IPS-15b (cell line): ENCODE measurements around the gene RUBCNL.

Source experiments
- H3K27me3 ChIP-seq: one replicate; pipeline ENCODE4 v1.6.1; 2013; ENCODE audit warnings: low read length; ENCODE audit not compliant: control insufficient read depth, insufficient read depth
- H3K36me3 ChIP-seq: one replicate; pipeline ENCODE4 v1.6.1; 2013; ENCODE audit warnings: low read length; ENCODE audit not compliant: control insufficient read depth, insufficient read depth
- H3K4me1 ChIP-seq: one replicate; pipeline ENCODE4 v1.6.1; 2013; ENCODE audit warnings: mild to moderate bottlenecking, low read length; ENCODE audit not compliant: control insufficient read depth, insufficient read depth
- H3K4me3 ChIP-seq: one replicate; pipeline ENCODE4 v1.5.1; 2013; ENCODE audit warnings: low read depth, low read length
- H3K9ac ChIP-seq: one replicate; pipeline ENCODE4 v1.6.1; 2013; ENCODE audit warnings: low read depth, mild to moderate bottlenecking, low read length
- H3K9me3 ChIP-seq: one replicate; pipeline ENCODE4 v1.6.1; 2013; ENCODE audit warnings: mild to moderate bottlenecking, low read length; ENCODE audit not compliant: control insufficient read depth, insufficient read depth

RUBCNL gene

DNA sequence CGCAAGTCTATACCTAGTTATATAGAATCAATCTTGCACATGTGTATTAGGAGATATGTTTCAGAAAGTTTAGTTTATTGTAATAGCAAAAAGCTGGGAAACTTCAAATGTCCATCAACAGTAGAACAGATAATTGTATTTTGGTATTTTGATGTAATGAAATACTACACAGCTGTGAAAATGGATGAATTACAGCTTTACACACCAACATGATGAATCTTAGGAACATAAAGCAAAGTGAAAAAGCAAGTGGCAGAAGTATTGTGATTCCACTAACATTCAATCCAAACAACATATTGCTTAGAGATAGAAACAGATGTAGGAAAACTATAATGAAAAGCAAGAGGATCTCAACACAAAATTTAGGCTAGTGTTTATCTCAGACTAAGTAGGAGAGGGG lies 72.5 kb downstream of the RUBCNL start:
- H3K9me3 ChIP-seq = no peaks in the 10 kb centered on the region
- no peaks in the 10 kb centered on the region for H3K27me3 ChIP-seq
- H3K9ac ChIP-seq = no peak overlapping the region
- no peak overlapping the region for H3K4me3 ChIP-seq
- H3K4me1 ChIP-seq = no peaks in the 10 kb centered on the region
- H3K36me3 ChIP-seq = no peaks in the 10 kb centered on the region

DNA sequence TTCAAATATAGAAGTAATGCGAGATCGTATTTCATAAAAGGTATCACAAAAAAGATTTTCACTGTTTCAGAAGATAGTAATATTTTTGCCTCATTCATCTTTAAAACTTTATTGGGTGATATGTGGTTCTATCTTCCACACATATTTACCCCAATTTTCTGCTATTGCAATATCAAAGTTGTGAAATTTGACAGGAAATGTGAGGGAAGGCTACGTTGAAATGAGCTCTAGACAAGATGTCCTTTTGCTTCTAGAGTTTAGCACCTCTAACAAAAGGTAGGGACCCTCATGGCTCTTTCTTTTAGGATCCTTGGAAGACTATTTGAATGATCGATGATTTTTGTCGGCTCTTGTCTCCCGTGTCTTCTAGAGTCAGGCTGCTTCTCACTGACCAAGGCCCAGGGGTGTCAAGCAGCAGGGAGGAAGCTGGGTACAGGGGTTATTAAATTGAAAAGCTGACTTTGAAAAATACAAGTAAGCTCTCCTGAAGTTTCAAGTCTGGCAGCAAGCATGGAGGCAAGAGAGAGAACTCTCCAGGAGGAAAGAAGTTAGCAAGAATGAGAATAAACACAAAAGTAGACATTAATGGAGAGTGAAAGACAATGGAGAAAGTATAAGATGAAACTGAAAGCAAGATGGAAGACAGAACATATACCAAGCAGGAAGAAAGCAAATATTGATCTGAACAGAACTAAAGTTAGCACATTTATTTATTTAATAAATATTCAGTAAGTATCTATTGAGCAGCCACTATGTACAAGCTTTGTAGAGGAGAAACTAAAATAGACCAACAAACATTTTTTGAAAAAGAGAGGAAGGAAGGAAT lies 73.4 kb downstream of the RUBCNL start:
- no peak overlapping the region for H3K9ac ChIP-seq
- no peaks in the 10 kb centered on the region for H3K36me3 ChIP-seq
- H3K9me3 ChIP-seq = no peaks in the 10 kb centered on the region
- H3K4me1 ChIP-seq = no peaks in the 10 kb centered on the region
- H3K4me3 ChIP-seq = no peak overlapping the region
- no peaks in the 10 kb centered on the region for H3K27me3 ChIP-seq

DNA sequence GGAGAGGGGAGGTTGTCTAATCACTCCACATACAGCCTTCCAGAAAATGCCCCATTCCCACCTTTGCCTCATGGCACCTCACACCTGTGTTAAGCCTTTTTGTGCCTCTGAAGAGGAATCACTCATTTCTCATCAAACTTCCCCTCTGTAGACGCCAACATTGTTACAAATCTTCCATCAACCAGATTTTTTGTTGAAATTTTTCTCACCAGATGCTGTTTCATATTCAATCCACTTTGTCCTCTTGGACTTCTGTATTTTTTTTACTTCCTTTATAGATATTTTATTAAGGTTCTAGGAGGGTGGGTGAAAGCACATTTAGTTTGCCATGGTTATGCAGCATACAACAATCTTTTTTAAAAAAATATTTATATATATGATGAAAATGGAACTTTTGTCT lies 74.0 kb downstream of the RUBCNL start:
- no peak overlapping the region for H3K4me3 ChIP-seq
- no peaks in the 10 kb centered on the region for H3K27me3 ChIP-seq
- H3K36me3 ChIP-seq = no peaks in the 10 kb centered on the region
- H3K4me1 ChIP-seq = no peaks in the 10 kb centered on the region
- H3K9ac ChIP-seq = no peak overlapping the region
- no peaks in the 10 kb centered on the region for H3K9me3 ChIP-seq

DNA sequence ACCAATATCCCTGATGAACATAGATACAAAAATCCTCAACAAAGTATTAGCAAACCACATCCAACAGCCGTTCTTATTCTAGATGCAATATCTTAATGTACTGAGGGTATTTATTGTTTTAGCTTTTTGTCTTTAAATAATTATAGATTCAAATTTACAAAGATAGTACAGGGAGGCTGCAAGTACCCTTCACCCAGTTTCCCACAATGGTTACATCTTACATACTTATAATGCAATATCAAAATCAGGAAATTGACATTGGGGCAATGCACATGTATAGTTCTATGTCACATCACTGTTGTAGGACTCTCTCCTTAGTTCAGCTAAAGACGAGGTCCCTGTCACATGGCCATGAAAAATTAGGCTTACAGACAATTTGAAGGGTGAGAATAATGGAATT lies 75.8 kb downstream of the RUBCNL start:
- Histone ChIP-seq H3K4me1 (no peaks in the 10 kb centered on the region), H3K9me3 (no peaks in the 10 kb centered on the region), H3K4me3 (no peak overlapping the region), H3K36me3 (no peaks in the 10 kb centered on the region), H3K27me3 (no peaks in the 10 kb centered on the region), H3K9ac (no peak overlapping the region)

DNA sequence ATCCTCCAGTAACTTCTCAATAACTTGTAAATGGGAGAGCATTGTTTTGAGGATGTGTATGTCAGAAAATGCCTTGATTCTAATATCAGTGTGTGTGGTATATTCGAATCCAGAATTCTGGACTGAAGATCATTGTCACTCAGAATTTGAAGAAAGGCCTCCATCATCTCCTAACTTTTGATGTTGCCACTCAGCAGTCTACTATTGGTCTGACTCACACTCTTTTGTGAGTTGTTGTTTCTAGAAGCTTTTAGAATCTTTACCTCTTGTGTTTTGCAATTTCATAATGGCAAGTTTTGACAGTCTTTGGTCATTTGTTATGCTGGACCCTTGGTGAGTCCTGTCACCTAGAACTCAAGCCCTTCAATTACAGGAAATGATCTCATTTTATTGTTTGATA lies 77.0 kb downstream of the RUBCNL start:
- no peaks in the 10 kb centered on the region for H3K36me3 ChIP-seq
- H3K4me3 ChIP-seq = no peak overlapping the region
- no peak overlapping the region for H3K9ac ChIP-seq
- no peaks in the 10 kb centered on the region for H3K4me1 ChIP-seq
- no peaks in the 10 kb centered on the region for H3K27me3 ChIP-seq
- no peaks in the 10 kb centered on the region for H3K9me3 ChIP-seq

DNA sequence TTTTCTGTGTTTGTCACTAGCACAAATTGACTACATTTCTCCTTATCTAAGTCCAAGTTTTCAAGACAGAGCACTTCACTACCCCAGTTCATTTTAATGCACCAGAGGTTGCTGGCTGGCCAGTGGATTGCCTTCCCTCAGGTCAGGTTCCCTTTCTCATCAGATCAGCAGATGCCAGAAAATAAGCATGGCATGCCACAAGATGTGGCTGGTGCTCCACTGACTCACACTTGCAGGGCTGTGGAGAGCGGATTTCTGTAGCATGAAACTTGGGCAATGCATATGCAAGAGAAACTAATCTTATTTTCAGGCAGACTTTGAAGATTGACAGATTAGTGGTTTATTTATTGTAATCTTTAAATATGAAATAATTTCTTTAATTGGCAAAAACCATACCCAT lies 79.5 kb downstream of the RUBCNL start:
- H3K4me1 ChIP-seq = no peaks in the 10 kb centered on the region
- no peaks in the 10 kb centered on the region for H3K27me3 ChIP-seq
- H3K36me3 ChIP-seq = no peaks in the 10 kb centered on the region
- H3K9ac ChIP-seq = no peak overlapping the region
- H3K4me3 ChIP-seq = no peak overlapping the region
- H3K9me3 ChIP-seq = no peaks in the 10 kb centered on the region

DNA sequence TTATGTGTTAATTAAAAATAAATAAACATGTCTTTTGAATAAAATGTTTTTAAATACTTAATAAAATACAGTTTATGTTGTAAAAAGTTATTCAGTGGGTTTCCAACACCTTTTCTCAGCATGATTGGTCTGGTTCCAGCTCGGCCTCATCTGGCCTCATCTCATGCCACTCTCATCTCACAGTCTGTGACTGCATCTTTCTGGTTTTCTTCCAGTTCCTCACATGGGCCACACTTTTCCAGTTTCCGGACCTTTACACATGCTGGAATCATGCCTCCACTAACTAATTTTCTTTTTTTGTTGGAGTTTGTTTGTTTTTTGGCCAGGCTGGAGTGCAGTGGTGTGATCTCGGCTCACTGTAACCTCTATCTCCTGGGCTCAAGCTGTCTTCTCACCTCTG lies 82.5 kb downstream of the RUBCNL start:
- H3K4me3 ChIP-seq = no peak overlapping the region
- H3K9me3 ChIP-seq = no peaks in the 10 kb centered on the region
- no peaks in the 10 kb centered on the region for H3K36me3 ChIP-seq
- H3K9ac ChIP-seq = no peak overlapping the region
- no peaks in the 10 kb centered on the region for H3K4me1 ChIP-seq
- no peaks in the 10 kb centered on the region for H3K27me3 ChIP-seq

DNA sequence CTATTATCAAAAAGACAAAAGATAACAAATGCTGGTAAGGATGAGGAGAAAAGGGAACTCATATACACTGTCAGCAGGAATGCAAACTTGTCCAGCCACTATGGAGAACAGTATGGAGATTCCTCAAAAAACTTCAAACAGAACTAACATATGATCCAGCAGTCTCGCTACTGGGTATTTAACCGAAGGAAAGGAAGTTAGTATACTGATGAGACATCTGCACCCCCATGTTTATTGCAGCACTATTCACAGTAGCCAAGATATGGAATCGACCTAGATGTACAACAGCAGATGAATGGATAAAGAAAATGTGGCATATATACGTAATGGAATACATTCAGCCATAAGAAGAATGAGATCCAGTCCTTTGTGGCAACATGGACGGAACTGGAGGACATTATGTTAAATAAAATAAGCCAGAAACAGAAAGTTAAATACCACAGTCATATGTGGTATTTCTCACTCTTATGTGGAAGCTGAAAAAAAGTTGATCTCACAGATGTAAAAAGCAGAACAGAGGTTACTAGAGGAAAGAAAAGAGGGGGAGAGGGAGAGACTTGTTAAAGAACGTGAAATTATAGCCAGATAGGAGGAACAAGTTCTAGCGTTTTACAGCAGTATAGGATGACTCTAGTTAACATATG lies 83.2 kb downstream of the RUBCNL start:
- H3K4me1 ChIP-seq = no peaks in the 10 kb centered on the region
- no peak overlapping the region for H3K9ac ChIP-seq
- H3K4me3 ChIP-seq = no peak overlapping the region
- no peaks in the 10 kb centered on the region for H3K36me3 ChIP-seq
- H3K27me3 ChIP-seq = no peaks in the 10 kb centered on the region
- H3K9me3 ChIP-seq = no peaks in the 10 kb centered on the region

DNA sequence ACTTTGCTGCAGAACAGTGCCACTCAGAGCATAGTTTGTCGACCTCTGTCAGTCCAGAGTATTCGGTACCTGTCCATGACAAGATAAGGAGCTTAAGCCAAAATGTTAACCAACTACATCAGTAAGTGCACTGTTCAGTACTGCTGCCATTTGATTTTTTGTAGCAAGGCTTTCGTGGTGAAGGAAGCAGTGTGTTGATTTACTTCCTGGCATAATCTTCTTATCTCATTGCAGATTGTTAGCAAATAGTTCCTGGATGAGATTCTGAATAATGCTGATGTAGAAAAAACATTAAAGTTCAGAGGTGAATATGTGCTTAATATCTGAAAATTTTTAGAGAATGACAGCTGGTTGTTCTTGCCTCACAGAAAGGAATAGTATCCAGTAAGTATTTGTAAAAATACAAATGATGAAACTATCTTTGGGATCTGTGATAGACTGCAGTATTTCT lies 89.7 kb downstream of the RUBCNL start:
- Histone ChIP-seq H3K27me3 (no peaks in the 10 kb centered on the region), H3K4me3 (no peak overlapping the region), H3K9ac (no peak overlapping the region), H3K9me3 (no peaks in the 10 kb centered on the region), H3K36me3 (no peaks in the 10 kb centered on the region), H3K4me1 (no peaks in the 10 kb centered on the region)

DNA sequence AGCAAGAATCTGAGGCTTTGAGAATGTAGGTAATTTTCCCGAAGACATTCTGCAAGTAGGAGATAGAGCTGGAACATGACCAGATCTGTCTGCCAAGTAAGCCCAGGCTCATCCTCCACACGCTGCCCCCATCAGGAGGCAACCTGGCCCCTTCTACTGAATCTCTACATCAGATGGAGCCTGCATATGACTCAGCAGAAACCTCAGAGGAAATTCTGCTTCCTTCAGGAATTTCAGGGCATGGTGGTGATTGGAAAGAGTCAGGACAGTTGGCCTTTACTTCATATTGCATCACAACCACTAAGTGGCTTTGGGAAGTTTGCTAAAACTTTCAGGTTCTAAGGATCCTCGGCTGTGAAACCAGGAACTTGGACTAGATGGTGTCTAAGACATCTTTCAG lies 90.1 kb downstream of the RUBCNL start:
- Histone ChIP-seq H3K9ac (no peak overlapping the region), H3K9me3 (no peaks in the 10 kb centered on the region)

DNA sequence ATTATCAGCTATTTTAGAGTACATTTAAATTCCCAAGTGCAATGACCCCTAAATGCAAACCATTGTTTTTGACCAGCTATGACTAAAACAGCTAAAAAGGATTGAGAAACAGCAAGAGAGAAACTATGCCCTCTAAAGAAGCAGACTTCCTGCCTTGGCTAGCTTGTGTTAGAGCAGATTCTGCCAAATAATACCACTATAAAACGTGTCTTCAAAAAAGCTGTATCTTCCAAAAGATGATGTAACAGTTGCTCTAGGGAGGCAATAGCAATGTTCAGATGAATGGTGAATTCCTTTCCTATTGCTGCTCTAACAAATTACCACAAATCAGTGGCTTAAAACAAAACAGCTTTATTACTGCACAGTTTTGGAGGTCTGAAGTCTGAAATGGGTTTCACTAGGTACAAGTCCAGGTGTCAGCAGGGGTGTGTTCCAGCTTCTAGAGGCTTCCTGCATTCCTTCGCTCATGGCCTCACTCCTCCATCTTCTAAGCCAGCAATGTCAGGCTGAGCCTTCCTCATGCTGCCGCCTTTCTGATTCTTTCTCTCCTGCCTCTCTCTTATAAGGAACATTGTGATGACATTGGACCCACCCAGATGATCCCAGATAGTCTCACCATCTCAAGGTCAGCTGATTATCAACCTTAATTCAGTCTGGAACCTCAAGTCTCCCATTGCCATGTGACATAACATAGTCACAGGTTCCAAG lies 90.8 kb downstream of the RUBCNL start:
- Histone ChIP-seq H3K9me3 (no peaks in the 10 kb centered on the region), H3K9ac (no peak overlapping the region), H3K4me3 (no peak overlapping the region), H3K27me3 (no peaks in the 10 kb centered on the region), H3K4me1 (no peaks in the 10 kb centered on the region), H3K36me3 (no peaks in the 10 kb centered on the region)

More for the DNA sequence above, 90.1 kb downstream of the RUBCNL start:
- Histone ChIP-seq H3K4me3 (no peak overlapping the region), H3K36me3 (no peaks in the 10 kb centered on the region), H3K27me3 (no peaks in the 10 kb centered on the region), H3K4me1 (no peaks in the 10 kb centered on the region)
